GM21723 (cell line): ENCODE measurements around the gene KDM4B.

Experiments used
- ATAC-seq: cut with Tn5 transposase; IDR thresholded peaks from one replicate; pipeline ENCODE4 v1.9.1; 2021; ENCODE audit warnings: mild to moderate bottlenecking, moderate library complexity; ENCODE audit not compliant: unreplicated experiment

The KDM4B gene

DNA sequence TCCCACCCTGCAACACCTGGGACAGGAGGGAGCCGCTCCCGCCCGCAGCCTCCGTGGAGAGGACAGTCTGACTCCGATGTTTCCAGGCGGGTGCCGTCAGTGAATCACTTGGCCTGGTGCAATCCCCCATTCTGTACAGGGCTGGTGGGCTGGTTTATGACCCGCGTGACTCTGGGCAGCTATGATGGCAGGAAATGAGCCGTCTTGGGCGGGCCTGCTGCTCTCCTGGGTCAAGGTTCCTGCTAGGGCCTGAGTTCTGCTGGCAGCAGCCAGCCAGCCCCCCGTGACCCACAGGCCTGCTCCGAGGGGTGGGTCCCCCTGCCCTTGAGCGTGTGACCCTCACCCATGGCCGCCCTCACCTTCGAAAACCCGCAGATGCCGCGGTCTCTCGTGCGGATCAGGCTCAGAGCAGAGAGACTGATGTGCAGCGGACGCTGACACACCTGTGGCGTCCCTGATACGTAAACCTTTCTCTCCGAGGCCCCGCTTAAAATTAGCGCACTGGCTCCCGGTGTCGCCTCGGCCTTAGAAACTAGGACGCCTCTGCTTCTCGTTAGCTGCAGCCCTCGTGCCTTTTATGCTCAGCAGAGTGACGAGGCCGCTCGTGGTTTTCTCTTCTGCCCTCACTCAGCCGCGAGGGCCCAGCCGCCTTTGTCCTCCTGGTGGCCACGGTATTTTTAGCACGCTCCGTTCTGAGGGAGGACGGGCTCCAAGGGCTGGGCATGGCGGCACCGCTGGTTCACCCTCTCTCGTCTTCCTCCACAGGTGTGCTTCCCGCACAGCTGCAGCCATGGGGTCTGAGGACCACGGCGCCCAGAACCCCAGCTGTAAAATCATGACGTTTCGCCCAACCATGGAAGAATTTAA is 63.4 kb downstream of the KDM4B start:
- no peak for ATAC-seq

DNA sequence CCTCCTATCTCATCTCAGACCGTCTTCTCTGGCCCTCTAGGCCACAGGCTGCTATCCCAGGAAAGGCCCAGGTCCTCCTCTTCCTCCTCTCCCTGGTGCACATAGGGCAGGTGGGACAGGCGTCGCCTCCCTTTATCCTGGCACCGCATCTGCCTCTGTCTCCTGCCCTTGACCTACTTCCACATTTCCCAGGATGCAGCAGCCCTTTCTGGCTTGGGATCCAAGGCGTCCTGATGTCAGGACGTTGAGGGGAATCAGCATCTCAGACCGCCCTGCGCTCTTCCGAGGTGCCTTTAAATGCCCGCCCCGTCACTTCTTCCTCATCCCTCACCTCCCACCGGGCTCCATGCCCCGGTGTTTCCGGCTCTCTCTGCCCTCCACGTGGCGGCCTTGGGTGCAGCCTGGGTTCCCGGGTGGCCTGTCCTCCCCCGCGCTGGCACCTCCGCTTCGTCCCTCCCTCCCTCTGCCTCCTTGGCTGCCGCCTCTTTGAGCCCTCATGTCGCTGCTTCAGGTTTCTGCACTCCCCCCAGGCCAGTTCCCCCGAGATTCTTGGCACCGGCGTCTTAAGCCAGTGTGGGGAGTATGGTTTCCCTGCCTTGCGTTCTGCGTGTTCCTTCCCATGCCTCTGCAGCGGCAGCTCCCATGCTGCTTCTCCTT is 66.3 kb downstream of the KDM4B start:
- ATAC-seq, result no peak

DNA sequence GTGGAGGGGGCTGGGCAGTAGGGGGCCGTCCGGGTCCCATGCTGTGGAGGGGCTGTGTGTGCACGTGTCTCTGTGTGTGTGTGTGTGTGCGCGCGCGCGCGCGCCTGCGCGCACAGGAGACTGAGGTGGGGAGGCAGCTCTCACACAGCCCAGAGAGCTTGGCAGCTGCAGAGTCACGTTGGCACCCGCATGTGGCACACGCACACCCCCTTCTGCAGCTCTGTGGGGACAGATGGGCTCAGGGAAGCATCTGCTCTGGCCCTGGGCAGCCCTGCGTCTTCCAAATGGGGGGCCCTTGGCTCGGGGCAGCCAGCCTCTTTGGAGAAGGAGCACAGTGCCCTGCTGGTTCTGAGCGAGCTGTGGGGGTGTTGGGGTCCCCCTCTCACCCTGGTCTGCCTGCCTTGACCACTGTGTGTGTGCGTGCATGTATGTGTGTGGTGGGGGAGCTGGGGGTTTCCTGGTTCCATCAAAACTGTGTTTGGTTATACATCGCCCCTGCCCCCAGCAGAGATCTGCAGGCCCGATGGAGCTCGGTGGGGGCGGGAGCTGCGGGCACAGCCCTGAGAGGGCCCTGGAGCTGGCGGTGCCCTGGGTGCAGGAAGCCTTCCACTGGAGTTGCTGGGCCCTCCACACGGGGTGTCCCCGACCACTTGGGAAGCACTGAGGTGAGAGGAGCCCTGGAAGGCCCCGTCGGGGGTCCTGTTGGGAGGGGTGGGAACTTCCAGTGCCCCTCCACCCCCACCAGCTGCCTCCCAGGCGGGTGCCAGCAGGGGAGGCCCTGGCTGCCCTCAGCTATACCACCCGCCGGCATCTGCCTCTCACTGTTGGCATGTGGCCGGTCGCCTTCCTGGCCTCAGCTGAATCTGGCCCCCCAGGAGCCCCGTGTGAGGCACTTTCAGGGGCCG is 67.1 kb downstream of the KDM4B start:
- no peak for ATAC-seq

DNA sequence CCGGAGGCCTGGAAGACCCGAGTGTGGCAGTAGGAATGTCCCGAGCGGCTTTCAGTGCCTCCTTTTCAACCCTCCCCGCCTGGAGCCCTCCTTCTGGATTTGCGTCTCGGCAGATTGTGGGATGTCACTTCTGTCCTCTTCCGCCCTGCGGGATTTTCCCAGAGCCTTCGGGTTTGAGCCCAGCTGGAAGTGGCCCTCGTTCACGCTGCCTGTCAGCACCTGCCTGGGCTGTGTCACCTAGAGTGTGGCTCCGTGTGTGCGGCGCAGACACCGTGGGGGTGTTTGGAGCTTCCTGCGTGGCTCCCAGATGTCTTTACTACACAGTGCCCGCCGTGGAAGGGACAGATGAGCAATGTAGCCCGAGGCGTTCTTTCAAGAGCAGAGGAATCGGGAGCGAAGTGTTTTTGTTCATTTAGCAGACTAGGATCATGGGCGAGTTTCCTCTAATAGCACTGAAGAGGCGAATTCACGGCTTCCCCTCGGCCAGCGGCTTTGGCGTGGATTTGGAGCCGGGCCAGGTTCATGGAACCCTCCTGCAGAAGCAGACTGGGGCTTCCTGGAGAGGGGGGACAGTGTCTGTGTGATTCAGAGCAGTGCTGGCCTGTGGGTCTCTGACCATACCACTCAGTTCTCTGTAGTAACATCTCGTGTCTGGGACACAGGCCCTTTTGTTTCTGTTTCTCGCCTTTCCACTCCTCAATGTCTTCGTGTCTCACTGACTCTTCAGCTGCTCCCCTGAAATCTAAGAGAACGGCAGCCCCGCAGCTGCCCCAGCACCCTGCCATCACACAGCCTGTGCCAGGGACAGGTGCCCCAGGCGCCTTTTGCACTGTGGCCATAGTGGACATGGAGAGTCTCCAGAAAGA is 68.0 kb downstream of the KDM4B start:
- ATAC-seq, result no peak

DNA sequence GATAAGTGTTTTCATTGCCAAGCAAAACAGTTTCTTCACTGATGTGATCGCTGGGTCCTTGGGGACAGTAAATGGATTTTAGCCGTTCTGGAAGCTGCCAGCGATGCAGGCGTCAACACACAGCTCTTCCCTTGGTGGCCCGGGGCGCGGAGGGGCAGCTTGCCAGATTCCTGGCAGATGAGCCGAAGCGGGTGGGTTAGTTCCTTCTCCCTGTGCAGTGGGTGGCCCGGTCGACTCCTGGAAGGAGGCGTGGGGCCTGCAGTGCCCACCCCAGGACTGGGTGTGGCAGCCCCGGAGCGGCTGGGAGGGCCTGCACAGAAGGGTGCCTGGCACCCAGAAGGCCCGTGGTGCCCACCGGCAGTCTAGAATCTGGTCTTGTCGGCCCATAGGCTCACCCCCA is 69.0 kb downstream of the KDM4B start:
- ATAC-seq, result no peak

DNA sequence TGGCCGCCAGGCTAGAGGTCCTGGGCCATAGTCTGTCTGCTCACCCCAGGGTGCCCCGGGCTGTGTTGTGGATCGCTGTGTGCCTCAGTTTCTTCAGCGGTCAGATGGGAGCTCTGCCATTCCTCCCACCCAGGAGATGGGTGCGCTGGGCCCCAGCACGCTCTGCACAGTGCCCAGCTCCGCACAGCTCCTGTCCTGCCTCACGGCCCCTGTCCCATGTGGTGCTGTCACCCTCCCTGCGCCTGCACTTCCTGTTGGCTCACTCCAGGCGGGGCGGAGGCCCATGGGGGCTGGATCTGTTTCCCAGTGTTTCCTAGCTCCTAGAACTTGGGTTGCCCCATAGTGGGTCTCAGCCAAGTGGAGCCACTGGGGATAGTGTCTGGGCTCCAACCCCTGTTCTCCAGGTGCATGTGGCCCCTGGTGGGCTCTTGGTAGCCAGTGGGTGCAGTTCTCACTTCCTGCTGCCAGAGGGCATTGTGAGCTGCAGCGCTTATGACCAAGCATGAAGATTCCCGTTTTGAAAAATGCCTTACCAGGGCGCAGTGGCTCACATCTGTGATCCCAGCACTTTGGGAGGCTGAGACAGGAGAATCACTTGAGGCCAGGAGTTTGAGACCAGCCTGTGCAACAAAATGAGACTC is 69.8 kb downstream of the KDM4B start:
- ATAC-seq, result no peak

DNA sequence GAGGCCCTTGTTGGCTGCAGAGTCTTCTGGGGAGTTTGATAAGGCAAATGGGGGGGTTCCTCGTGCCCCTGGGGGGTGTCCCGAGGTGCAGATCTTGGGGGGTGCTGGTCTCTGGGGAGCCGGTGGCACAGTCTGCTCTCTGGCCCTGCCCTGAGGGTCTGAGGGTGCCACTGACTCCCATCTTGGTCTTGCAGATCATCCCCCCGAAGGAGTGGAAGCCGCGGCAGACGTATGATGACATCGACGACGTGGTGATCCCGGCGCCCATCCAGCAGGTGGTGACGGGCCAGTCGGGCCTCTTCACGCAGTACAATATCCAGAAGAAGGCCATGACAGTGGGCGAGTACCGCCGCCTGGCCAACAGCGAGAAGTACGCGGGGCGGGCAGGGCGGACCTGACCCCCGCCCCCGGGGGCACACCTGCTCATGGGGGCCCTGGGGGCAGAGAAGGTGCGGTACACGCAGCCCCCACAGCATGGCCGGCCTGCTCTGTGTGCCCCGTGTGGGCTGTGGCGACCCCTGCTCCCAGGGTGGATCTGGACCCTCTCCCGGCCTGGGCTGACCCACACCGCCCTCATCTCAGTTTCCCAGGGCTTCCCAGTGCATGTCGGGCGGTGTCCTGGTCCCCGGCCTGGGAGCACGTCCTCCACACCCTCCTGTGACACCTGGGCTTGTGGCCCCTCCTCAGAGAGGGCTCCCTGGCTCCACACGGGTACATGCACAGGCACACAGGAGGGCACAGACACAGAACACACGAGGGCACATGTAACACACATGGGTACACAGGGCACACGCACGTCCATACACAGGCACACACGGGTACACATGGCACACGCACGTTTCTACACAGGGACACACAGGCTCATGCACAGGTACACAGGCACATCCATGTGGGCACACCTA is 71.0 kb downstream of the KDM4B start:
- no peak for ATAC-seq

DNA sequence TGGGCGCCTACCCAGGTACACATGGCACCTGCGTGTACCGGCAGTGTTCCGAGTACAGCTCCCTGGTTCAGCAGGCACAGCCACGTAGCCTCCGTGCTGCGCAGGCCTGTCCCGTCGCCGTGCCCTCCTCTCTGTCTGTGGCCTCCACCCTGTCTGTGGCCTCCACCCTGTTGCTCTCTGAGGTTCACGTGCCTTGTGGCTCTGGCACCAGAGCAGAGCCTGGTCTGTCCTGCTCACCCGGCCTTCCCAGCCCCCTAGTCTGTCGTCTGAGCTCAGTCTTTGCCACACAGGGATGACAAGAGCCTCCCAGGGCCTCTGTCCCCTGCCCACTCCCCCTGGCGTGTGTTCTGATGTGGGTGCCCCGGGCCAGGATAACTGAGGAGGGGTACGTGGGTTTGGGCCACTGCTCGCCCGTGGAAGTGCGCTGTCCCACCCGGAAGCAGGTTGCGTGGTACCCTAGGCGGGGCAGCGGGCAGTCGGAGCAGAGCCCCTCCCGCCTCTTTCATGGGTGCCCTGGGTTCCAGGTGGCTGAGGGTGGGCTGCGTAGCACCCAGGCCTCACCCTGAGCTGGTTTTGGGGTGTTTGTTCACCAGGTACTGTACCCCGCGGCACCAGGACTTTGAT is 71.7 kb downstream of the KDM4B start:
- no peak for ATAC-seq

DNA sequence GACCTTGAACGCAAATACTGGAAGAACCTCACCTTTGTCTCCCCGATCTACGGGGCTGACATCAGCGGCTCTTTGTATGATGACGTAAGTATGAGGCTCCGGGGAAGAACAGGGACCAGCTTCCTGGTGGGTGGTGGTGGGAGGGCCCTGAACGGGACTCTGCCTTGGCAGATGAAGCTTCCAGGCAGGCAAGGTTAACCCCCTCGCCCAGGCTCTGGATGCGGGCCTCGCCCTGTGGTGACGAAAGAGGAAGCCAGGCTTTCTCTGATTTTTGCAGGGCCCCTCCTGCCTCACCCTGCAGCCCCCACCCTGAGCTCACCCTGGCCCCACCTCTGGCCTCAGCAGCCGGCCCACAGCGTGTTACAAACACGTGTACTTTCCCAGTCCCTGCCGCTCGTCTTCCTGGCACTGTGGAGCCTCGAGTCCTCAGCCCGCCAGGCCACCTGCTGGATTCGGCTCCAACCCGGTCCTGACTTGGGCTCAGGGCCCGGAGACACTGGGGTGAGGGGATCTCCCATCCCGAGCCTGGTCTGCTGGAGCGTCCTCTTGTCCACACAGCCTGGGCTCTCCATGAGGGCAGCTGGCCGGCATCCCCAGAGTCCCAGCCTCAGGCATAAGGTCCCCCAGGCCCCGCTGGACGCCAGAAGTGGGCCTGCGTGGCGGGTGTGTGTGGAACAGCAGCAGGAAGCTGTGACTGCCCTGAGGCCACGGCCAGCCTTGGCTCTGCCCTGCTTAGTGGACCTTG is 72.4 kb downstream of the KDM4B start:
- ATAC-seq, result no peak

DNA sequence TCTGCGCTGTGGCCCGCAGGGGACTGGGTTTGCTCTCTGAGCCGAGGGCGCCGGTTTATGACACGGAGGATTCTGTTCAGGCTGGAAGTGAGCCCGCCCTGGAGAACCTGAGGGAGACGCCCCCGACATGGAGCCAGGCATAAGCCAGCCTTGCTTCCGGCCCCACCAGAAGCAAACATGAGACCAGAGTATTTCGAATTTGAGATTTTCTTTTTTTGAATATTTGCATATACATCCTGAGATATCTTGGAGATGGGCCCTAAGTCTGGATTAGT is 72.9 kb downstream of the KDM4B start:
- ATAC-seq, result no peak

DNA sequence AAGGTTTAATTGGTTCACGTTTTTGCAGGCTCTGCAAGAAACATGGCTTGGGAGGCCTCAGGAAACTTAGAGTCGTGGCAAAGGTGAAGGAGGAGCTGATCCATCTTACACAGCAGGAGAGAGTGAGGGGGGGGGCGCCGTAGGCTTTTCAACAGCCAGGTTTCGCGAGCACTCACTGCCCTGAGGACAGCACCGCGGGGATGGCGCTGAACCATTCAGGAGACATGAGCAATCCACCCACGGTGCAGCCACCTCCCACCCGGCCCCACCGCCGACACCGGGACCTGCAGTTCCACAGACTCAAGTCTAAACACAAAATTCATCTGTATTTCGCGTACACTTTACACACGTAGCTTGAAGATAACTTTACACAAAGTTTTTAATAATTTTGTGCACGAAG is 73.6 kb downstream of the KDM4B start:
- no peak for ATAC-seq

DNA sequence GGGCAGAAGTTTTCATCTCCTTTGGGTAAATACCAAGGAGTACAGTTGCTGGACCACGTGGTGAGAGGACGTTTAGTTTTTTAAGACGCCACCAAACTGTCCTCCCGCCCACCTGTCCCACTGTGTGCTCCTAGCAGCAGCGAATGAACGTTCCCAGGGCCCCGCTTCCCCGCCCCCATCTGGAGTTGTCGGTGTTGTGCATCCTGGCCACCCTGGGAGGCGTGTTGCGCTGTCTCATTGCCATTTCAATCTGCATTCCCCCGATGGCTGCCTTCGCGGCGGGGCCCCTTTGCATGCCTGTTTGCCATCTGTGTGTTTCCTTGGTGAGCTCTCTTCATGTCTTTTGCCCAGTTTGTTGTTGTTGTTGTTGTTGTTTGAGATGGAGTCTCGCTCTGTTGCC is 76.1 kb downstream of the KDM4B start:
- ATAC-seq, result no peak

DNA sequence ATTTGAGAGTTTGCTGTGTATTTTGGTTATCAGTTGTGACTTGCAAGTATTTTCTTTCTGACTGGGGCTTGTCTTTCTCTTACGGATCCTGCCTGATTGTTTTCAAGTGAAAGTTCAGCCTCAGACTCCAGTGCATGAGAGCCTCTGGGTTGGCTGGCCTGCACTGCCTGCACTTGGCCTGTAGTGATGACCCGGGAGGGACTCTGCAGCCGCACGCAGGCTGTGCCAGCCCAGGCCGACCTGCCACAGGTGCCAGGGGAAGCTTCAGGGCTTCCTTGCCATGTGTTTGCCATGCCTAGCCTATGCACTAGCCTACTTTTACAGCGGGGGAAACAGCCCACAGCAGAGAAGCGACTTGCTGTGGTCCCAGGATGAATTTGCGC is 77.0 kb downstream of the KDM4B start:
- ATAC-seq, result no peak

DNA sequence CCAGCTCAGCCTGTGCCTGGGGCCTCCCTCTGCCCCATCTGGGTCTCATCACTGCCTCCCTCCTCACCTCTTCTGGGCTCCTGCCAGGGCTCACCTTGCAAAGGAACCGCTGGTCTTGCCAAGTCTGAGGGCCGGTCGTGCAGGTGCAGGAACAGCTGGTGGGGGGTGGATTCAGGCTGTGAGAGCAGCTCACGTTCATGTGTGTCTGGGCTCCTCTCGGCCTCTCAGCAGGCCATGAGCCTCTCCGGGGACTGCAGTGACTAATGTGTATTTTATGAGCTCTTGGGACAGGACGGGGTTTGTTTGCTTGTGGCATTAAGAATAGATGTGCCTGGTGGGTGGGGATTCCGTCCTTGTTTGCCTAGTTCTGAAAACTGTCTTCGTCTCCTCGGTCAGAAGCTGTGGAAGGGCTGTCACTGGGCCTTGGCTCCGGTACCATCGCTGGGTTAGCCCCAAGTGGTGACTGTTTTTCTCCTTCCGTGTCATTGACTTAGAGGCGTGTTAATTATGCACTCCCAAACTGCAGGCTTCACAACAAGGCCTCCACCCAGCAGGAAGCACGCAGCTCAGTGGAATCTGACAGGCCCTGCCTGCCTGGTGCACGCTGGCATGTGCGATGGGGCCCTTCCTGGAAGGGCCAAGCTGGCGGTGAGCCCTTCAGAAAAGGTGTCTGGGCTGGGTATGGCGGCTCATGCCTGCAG is 77.6 kb downstream of the KDM4B start:
- no peak for ATAC-seq

DNA sequence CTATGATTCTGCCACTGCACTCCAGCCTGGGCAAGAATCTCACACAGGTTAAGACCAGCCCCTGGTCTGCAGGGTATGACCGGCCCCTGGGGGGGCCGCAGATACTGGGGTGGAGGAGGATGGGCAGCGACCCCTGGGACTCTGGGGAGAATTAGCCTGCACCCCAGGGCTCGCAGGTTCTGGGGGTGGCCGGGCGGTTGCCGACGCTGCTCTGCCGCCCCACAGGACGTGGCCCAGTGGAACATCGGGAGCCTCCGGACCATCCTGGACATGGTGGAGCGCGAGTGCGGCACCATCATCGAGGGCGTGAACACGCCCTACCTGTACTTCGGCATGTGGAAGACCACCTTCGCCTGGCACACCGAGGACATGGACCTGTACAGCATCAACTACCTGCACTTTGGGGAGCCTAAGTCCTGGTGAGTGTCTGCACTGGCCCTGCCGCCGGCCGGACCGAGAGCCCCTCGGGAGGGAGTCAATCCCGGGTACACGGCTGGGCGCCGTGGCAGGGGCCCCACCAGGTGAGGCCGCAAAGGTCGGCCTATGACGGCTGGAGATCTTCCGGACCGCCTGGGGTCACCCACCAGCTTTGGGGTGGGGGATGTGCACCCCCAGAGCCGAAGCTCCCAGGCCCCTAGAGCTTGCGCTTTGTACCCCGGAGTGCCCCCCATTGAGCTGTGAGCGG is 78.5 kb downstream of the KDM4B start:
- ATAC-seq, result no peak

DNA sequence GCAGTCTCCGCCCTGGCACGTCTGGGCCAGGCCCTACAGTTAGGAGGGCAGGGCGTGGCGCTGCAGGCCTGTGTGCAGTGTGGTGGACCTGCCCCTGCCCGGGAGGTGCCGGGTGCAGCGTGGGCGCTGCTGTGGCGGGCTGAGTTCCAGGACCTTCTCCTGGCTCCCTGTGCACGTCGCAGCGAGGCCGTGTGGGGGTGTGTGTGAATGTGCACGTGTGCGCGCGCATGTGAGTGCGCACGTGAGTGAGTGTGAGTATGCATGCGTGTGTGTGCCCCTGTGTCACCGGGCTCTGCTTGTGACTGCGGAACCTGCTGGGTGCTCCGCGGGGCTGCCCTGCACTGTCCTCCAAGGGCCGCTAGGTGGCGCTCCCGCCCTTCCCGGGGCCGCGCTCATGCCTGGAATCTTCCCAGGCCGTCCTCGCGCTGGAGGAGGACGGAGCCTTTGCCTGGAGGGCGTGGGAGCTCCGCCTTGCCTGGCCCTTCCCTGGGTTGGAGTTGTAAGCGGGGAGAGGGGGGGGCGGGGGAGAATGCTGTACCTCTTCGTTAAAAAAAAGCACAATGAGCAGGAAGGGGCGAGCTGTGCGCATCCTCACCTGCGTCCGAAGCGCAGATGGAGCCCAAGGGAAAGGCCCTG is 79.3 kb downstream of the KDM4B start:
- no peak for ATAC-seq
